Measurements from ENCODE around the gene PES1.

- TF ChIP-seq CTCF (IDR thresholded peaks at IDR 0.05) (no peak), POLR2A (IDR thresholded peaks at IDR 0.05) (no peak), POLR2AphosphoS5 (IDR thresholded peaks at IDR 0.05) (no peak)
These were observed 65.1 kb downstream of the PES1 start for GRCh38 chr22:30526656-30527055.
